ENCODE measurements around the gene LRP3.

LRP3 gene

DNA sequence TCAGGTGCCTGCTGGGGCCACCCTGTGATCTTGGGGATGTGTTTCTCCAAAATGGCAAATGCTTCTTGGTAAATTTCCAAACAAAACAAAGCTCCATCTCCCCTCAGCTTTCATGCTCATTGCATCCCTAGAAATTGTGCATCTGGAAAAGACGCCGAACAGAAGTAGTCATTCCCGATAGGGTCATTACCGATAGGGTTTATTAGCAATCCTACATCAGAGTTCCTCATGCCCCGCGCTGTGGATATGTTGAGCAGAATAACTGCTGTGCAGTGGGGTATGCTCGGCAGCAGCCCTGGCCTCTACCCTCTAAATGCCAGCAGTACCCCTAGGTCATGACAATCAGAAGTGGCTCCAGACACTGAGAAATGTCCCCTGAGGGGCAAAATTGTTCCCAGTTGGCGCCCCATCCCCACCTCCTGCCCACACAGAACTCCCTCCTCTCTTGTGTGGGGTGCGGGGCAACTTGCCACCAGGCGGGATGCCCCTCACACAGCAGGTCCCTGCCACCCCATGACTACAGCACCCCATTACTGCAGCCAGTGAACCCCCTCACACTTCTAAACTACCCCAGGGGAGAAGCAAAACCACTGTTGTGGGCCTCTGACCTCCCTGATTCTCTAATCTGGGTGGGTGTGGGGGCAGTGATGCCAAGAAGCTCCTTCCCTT, 44.5 kb downstream of the LRP3 start:
- no peak overlapping the region for H3K4me3 ChIP-seq (ENCODE audit: low read depth, low read length, poor library complexity, severe bottlenecking)
- no peak for TF ChIP-seq EZH2 (IDR thresholded peaks at IDR 0.05; ENCODE audit: borderline replicate concordance, low read length)
- no peak for TF ChIP-seq CTCF (IDR thresholded peaks at IDR 0.05; ENCODE audit: low read length)
- H3K36me3 ChIP-seq (ENCODE audit: insufficient read depth, low read length) = no peaks in the 10 kb centered on the region
- H3F3A ChIP-seq (ENCODE audit: insufficient read depth, low read length) = no peaks in the 10 kb centered on the region
- no peaks in the 10 kb centered on the region for H3K4me1 ChIP-seq (ENCODE audit: insufficient read depth, low read length, severe bottlenecking)
- no peak overlapping the region for H3K4me2 ChIP-seq (ENCODE audit: low read length)
- H2AFZ ChIP-seq (ENCODE audit: low read length) = no peak overlapping the region
- no peaks in the 10 kb centered on the region for H4K20me1 ChIP-seq (ENCODE audit: insufficient read depth, low read length)
- no peak overlapping the region for H3K9ac ChIP-seq (ENCODE audit: low read length)
- no peaks in the 10 kb centered on the region for H3K9me2 ChIP-seq (ENCODE audit: low read depth, low read length)
- H3K79me2 ChIP-seq (ENCODE audit: insufficient read depth, low read length) = no peaks in the 10 kb centered on the region
- no peaks in the 10 kb centered on the region for H3K9me3 ChIP-seq (ENCODE audit: low read length)
- no peaks in the 10 kb centered on the region for H3K27me3 ChIP-seq (ENCODE audit: insufficient read depth, low read length)
- H3K27ac ChIP-seq (ENCODE audit: low read depth, low read length, poor library complexity, severe bottlenecking) = no peak overlapping the region

DNA sequence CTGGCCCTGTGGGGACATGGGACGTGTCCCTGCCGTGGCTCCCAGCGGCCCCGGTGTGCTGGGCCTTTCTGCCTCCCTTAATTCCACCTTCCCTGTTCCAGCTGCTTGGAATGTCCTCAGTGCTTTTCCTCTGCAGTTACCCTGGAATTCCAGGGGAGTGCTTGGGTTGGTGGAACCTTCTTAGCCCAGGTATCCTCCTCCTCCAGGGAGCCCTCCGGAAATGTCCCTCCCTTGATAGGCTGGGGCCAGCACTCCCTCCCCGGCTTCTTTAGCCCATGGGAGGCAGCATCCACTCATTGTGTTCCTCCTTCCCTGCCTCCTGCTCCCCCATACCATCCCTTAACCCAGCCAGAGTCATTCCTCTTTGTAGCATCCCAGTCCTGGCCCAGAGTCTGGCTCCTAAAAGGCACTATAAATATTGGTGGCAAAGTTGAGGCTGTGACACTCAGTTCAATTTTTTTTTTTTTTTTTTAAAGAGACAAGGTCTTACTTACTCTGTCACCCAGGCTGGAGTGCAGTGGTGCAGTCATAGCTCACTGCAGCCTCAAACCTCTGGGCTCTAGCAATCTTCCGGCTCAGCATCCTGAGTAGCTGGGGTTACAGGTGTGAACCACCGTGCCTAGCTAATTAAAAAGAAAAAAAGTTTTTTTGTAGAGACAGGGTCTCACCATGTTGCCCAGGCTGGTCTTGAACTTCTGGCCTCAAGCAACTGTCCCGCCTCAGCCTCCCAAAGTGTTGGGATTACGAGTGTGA, 45.3 kb downstream of the LRP3 start:
- Histone ChIP-seq H3K9ac (ENCODE audit: low read length) (no peak overlapping the region), H4K20me1 (ENCODE audit: insufficient read depth, low read length) (no peaks in the 10 kb centered on the region)

GRCh38 chr19:33240181-33240771, 46.1 kb downstream of the LRP3 start:
- H3K36me3 ChIP-seq (ENCODE audit: insufficient read depth, low read length) = no peaks in the 10 kb centered on the region
- H3K9me3 ChIP-seq (ENCODE audit: low read length) = no peaks in the 10 kb centered on the region
- H4K20me1 ChIP-seq (ENCODE audit: insufficient read depth, low read length) = no peaks in the 10 kb centered on the region
- no peak overlapping the region for H3K4me2 ChIP-seq (ENCODE audit: low read length)
- no peak overlapping the region for H3K9ac ChIP-seq (ENCODE audit: low read length)
- H3K9me2 ChIP-seq (ENCODE audit: low read depth, low read length) = no peaks in the 10 kb centered on the region
- H3K4me1 ChIP-seq (ENCODE audit: insufficient read depth, low read length, severe bottlenecking) = no peaks in the 10 kb centered on the region
- no peak for TF ChIP-seq CTCF (IDR thresholded peaks at IDR 0.05; ENCODE audit: low read length)
- TF ChIP-seq EZH2 (IDR thresholded peaks at IDR 0.05; ENCODE audit: borderline replicate concordance, low read length) = no peak
- H3K4me3 ChIP-seq (ENCODE audit: low read depth, low read length, poor library complexity, severe bottlenecking) = no peak overlapping the region
- H3K27ac ChIP-seq (ENCODE audit: low read depth, low read length, poor library complexity, severe bottlenecking) = no peak overlapping the region
- H3K27me3 ChIP-seq (ENCODE audit: insufficient read depth, low read length) = no peaks in the 10 kb centered on the region
- no peaks in the 10 kb centered on the region for H3F3A ChIP-seq (ENCODE audit: insufficient read depth, low read length)
- no peaks in the 10 kb centered on the region for H3K79me2 ChIP-seq (ENCODE audit: insufficient read depth, low read length)
- no peak overlapping the region for H2AFZ ChIP-seq (ENCODE audit: low read length)

More for the DNA sequence above, 45.3 kb downstream of the LRP3 start:
- no peak overlapping the region for H3K4me3 ChIP-seq (ENCODE audit: low read depth, low read length, poor library complexity, severe bottlenecking)
- H2AFZ ChIP-seq (ENCODE audit: low read length) = no peak overlapping the region
- no peaks in the 10 kb centered on the region for H3K9me2 ChIP-seq (ENCODE audit: low read depth, low read length)
- H3F3A ChIP-seq (ENCODE audit: insufficient read depth, low read length) = no peaks in the 10 kb centered on the region
- no peak overlapping the region for H3K27ac ChIP-seq (ENCODE audit: low read depth, low read length, poor library complexity, severe bottlenecking)
- no peaks in the 10 kb centered on the region for H3K79me2 ChIP-seq (ENCODE audit: insufficient read depth, low read length)
- H3K27me3 ChIP-seq (ENCODE audit: insufficient read depth, low read length) = no peaks in the 10 kb centered on the region
- no peaks in the 10 kb centered on the region for H3K9me3 ChIP-seq (ENCODE audit: low read length)
- H3K4me1 ChIP-seq (ENCODE audit: insufficient read depth, low read length, severe bottlenecking) = no peaks in the 10 kb centered on the region
- no peaks in the 10 kb centered on the region for H3K36me3 ChIP-seq (ENCODE audit: insufficient read depth, low read length)
- H3K4me2 ChIP-seq (ENCODE audit: low read length) = no peak overlapping the region
- TF ChIP-seq EZH2 (IDR thresholded peaks at IDR 0.05; ENCODE audit: borderline replicate concordance, low read length) = no peak
- TF ChIP-seq CTCF (IDR thresholded peaks at IDR 0.05; ENCODE audit: low read length) = no peak
